ENCODE data around the gene CEP95. TPM values are rescaled to one million over a fixed set of nuclear protein-coding genes. Genes with fewer than 3 reads are reported as not detected.

The CEP95 gene
- polyA plus RNA-seq, 1 donor from 2014 or later = 220 TPM

- peaks cover 28% of the 10 kb centered on the region for H4K20me1 ChIP-seq (ENCODE audit: insufficient read depth)
- H3K9ac ChIP-seq (ENCODE audit: low read length) = no peak overlapping the region
- TF ChIP-seq RAD21 (conservative IDR thresholded peaks at IDR 0.05) (no peak), EP300 (conservative IDR thresholded peaks at IDR 0.05; ENCODE audit: poor library complexity, severe bottlenecking) (no peak), MXI1 (conservative IDR thresholded peaks at IDR 0.05; ENCODE audit: poor library complexity, severe bottlenecking) (no peak), REST (IDR thresholded peaks at IDR 0.05; ENCODE audit: borderline replicate concordance) (no peak), CTCF (IDR thresholded peaks at IDR 0.05; ENCODE audit: poor library complexity, severe bottlenecking) (no peak), TAF1 (IDR thresholded peaks at IDR 0.05; ENCODE audit: low read depth) (no peak), POLR2AphosphoS5 (IDR thresholded peaks at IDR 0.05) (no peak), SMC3 (conservative IDR thresholded peaks at IDR 0.05; ENCODE audit: poor library complexity) (no peak), EZH2 (IDR thresholded peaks at IDR 0.05; ENCODE audit: borderline replicate concordance, insufficient read depth, low read length, poor library complexity, severe bottlenecking) (no peak)
- H3K9me3 ChIP-seq (ENCODE audit: low read length) = no peaks in the 10 kb centered on the region
- H3K9me2 ChIP-seq (ENCODE audit: insufficient read depth, low read length) = no peaks in the 10 kb centered on the region
- peaks cover 32% of the 10 kb centered on the region for H3K36me3 ChIP-seq (ENCODE audit: insufficient read depth, low read length)
- H3K79me2 ChIP-seq (replicated peaks; ENCODE audit: insufficient read depth, low read length) = peaks cover 59% of the 10 kb centered on the region
- no peak overlapping the region for H3K4me2 ChIP-seq (ENCODE audit: low read length)
- H3K27ac ChIP-seq (ENCODE audit: low read length) = no peak overlapping the region
- peaks cover 19% of the 10 kb centered on the region for H3F3A ChIP-seq (ENCODE audit: insufficient read depth, low read length, poor library complexity, severe bottlenecking)
- H2AFZ ChIP-seq (ENCODE audit: low read depth, low read length) = no peak overlapping the region
- H3K4me3 ChIP-seq (ENCODE audit: low read length) = no peak overlapping the region
- no peaks in the 10 kb centered on the region for H3K27me3 ChIP-seq (ENCODE audit: insufficient read depth, low read depth, low read length)
Observed at GRCh38 chr17:64500862-64501765, 5.7 kb upstream of the CEP95 start.

- no peaks in the 10 kb centered on the region for H3K9me2 ChIP-seq (ENCODE audit: insufficient read depth, low read length)
- H3K4me2 ChIP-seq (ENCODE audit: low read length) = no peak overlapping the region
- H2AFZ ChIP-seq (ENCODE audit: low read depth, low read length) = no peak overlapping the region
- H3K36me3 ChIP-seq (ENCODE audit: insufficient read depth, low read length) = peaks cover 32% of the 10 kb centered on the region
- peaks cover 28% of the 10 kb centered on the region for H4K20me1 ChIP-seq (ENCODE audit: insufficient read depth)
- H3K79me2 ChIP-seq (replicated peaks; ENCODE audit: insufficient read depth, low read length) = peaks cover 60% of the 10 kb centered on the region
- no peak overlapping the region for H3K27ac ChIP-seq (ENCODE audit: low read length)
- no peaks in the 10 kb centered on the region for H3K27me3 ChIP-seq (ENCODE audit: insufficient read depth, low read depth, low read length)
- no peaks in the 10 kb centered on the region for H3K9me3 ChIP-seq (ENCODE audit: low read length)
- TF ChIP-seq RAD21 (conservative IDR thresholded peaks at IDR 0.05) (no peak), REST (IDR thresholded peaks at IDR 0.05; ENCODE audit: borderline replicate concordance) (no peak), CTCF (IDR thresholded peaks at IDR 0.05; ENCODE audit: poor library complexity, severe bottlenecking) (no peak), EP300 (conservative IDR thresholded peaks at IDR 0.05; ENCODE audit: poor library complexity, severe bottlenecking) (no peak), EZH2 (IDR thresholded peaks at IDR 0.05; ENCODE audit: borderline replicate concordance, insufficient read depth, low read length, poor library complexity, severe bottlenecking) (no peak), POLR2AphosphoS5 (IDR thresholded peaks at IDR 0.05) (no peak), MXI1 (conservative IDR thresholded peaks at IDR 0.05; ENCODE audit: poor library complexity, severe bottlenecking) (no peak), SMC3 (conservative IDR thresholded peaks at IDR 0.05; ENCODE audit: poor library complexity) (no peak), TAF1 (IDR thresholded peaks at IDR 0.05; ENCODE audit: low read depth) (no peak)
- no peak overlapping the region for H3K9ac ChIP-seq (ENCODE audit: low read length)
- no peak overlapping the region for H3K4me3 ChIP-seq (ENCODE audit: low read length)
- H3F3A ChIP-seq (ENCODE audit: insufficient read depth, low read length, poor library complexity, severe bottlenecking) = peaks cover 21% of the 10 kb centered on the region
Observed at GRCh38 chr17:64502021-64502420, 4.8 kb upstream of the CEP95 start.

All from neural cell (in vitro differentiated cells).